Measurements from ENCODE around the gene GPR156. TPM values are rescaled to one million over a fixed set of nuclear protein-coding genes. Genes with fewer than 3 reads are reported as not detected.

The GPR156 gene
- polyA plus RNA-seq, 1 of the 3 experiments (the other 2 are of a cell fraction): 0.31 TPM

GRCh38 chr3:120140098-120140742, 144.8 kb downstream of the GPR156 start (continued):
- TF ChIP-seq, protein P1, sequence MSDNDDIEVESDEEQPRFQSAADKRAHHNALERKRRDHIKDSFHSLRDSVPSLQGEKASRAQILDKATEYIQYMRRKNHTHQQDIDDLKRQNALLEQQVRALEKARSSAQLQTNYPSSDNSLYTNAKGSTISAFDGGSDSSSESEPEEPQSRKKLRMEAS (IDR thresholded peaks at IDR 0.05; ENCODE audit: low read depth): no peak
- TF ChIP-seq CHD2 (IDR thresholded peaks at IDR 0.05; ENCODE audit: low read length, partially characterized antibody) (no peak), GATA2 (CRISPR knock-in tag; IDR thresholded peaks at IDR 0.05) (no peak)

DNA sequence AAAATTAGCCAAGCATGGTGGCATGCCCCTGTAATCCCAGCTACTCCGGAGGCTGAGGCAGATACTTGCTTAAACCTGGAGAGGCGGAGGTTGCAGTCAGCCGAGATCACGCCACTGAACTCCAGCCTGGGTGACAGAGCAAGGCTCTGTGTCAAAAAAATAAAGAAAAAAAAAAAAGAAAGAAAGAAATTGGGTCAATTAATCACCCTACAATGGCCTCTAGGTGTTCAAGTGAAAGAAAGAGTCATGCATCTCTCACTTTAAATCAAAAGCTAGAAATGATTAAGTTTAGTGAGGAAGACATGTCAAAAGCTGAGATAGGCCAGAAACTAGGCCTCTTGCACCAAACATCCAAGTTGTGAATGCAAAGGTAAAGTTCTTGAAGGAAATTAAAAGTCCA, 145.9 kb downstream of the GPR156 start:
- WGBS (ENCODE audit: low lambda C conversion rate): 98% methylated on average over 4 of the region's 4 CpGs
- H3K4me2 ChIP-seq: no peak overlapping the region
- no peak overlapping the region for H3K27ac ChIP-seq (ENCODE audit: low read depth in 2 of 2, low read length in 1 of 2)
- no peaks in the 10 kb centered on the region for H3K27me3 ChIP-seq (ENCODE audit: insufficient read depth)
- no peaks in the 10 kb centered on the region for H3K9me3 ChIP-seq
- no peak for DNase-seq
- H4K20me1 ChIP-seq (ENCODE audit: insufficient read depth): no peaks in the 10 kb centered on the region
- no peak overlapping the region for H2AFZ ChIP-seq (ENCODE audit: low read depth)
- POLR2A ChIA-PET: no interaction called here
- H3K9ac ChIP-seq: no peak overlapping the region
- CTCF ChIA-PET: no interaction called here
- peaks cover 0 to 7% of the 10 kb centered on the region in 2 experiments; a peak in 1 of 4 replicates for H3K4me1 ChIP-seq (ENCODE audit: control insufficient read depth in 1 of 2, insufficient read depth in 2 of 2, low read depth in 1 of 2, low read length in 1 of 2)
- no peak for TF ChIP-seq CTCF (IDR thresholded peaks at IDR 0.05)
- no peak for TF ChIP-seq PBX3 (IDR thresholded peaks at IDR 0.05)
- TF ChIP-seq SIN3A (IDR thresholded peaks at IDR 0.05; ENCODE audit: borderline replicate concordance, low read depth, low read length): no peak
- TF ChIP-seq NRF1 (IDR thresholded peaks at IDR 0.05; ENCODE audit: low read depth, low read length): no peak
- no peak for TF ChIP-seq MEF2A (IDR thresholded peaks at IDR 0.05; ENCODE audit: borderline replicate concordance, low read depth)
- TF ChIP-seq RAD21 (IDR thresholded peaks at IDR 0.05; ENCODE audit: low read length): no peak
- H3F3A ChIP-seq (replicated peaks; ENCODE audit: insufficient read depth): no peaks in the 10 kb centered on the region
- H3K9me2 ChIP-seq: no peaks in the 10 kb centered on the region
- no peak overlapping the region for H3K4me3 ChIP-seq (ENCODE audit: low read depth in 2 of 2, low read length in 1 of 2)
- no peaks in the 10 kb centered on the region for H3K79me2 ChIP-seq (ENCODE audit: insufficient read depth)
- H3K36me3 ChIP-seq (replicated peaks in 1 of 2; ENCODE audit: control insufficient read depth in 1 of 2, insufficient read depth in 2 of 2, low read length in 1 of 2): no peaks in the 10 kb centered on the region

- Histone ChIP-seq H3K9me2 (no peaks in the 10 kb centered on the region), H3K36me3 (replicated peaks in 1 of 2; ENCODE audit: control insufficient read depth in 1 of 2, insufficient read depth in 2 of 2, low read length in 1 of 2) (no peaks in the 10 kb centered on the region)
- CTCF ChIA-PET: interaction anchor here (0.9 kb wide), 1 partner anchor 234 kb away, joined by 3 read pairs; no protein-coding TSS in a partner anchor
Measured at GRCh38 chr3:120137548-120137947, 147.5 kb downstream of the GPR156 start.

More at GRCh38 chr3:120137548-120137947, 147.5 kb downstream of the GPR156 start:
- POLR2A ChIA-PET: no interaction called here
- TF ChIP-seq, protein P2, sequence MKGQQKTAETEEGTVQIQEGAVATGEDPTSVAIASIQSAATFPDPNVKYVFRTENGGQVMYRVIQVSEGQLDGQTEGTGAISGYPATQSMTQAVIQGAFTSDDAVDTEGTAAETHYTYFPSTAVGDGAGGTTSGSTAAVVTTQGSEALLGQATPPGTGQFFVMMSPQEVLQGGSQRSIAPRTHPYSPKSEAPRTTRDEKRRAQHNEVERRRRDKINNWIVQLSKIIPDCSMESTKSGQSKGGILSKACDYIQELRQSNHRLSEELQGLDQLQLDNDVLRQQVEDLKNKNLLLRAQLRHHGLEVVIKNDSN (IDR thresholded peaks at IDR 0.05; ENCODE audit: borderline replicate concordance, low read depth): no peak
- TF ChIP-seq JUND (IDR thresholded peaks at IDR 0.05): no peak
- TF ChIP-seq RAD21 (IDR thresholded peaks at IDR 0.05; ENCODE audit: low read length): peak; percentile 23; the same call in 1 of the 2 replicates
- H3K9me3 ChIP-seq: no peaks in the 10 kb centered on the region
- H3K27me3 ChIP-seq (ENCODE audit: insufficient read depth): no peaks in the 10 kb centered on the region
- H3K79me2 ChIP-seq (ENCODE audit: insufficient read depth): no peaks in the 10 kb centered on the region
- H3K27ac ChIP-seq (ENCODE audit: low read depth in 2 of 2, low read length in 1 of 2): no peak overlapping the region
- H3K4me1 ChIP-seq (ENCODE audit: control insufficient read depth in 1 of 2, insufficient read depth in 2 of 2, low read depth in 1 of 2, low read length in 1 of 2): peaks cover 0 to 7% of the 10 kb centered on the region in 2 experiments; a peak in 1 of 4 replicates
- no peaks in the 10 kb centered on the region for H4K20me1 ChIP-seq (ENCODE audit: insufficient read depth)
- 52% methylated on average over 2 of the region's 2 CpGs for WGBS (ENCODE audit: low lambda C conversion rate)
- H3F3A ChIP-seq (replicated peaks; ENCODE audit: insufficient read depth): no peaks in the 10 kb centered on the region
- no peak overlapping the region for H3K4me3 ChIP-seq (ENCODE audit: low read depth in 2 of 2, low read length in 1 of 2)
- no peak for DNase-seq
- no peak overlapping the region for H2AFZ ChIP-seq (ENCODE audit: low read depth)
- no peak overlapping the region for H3K4me2 ChIP-seq
- H3K9ac ChIP-seq: no peak overlapping the region
